ENCODE measurements around the gene E2F1. TPM values are rescaled to one million over a fixed set of nuclear protein-coding genes. Genes with fewer than 3 reads are reported as not detected.

E2F1 gene
- total RNA-seq, 4 donors from 2014 or later, result 1.2 to 1.9 (median 1.5) TPM

GRCh38 chr20:33656010-33656782, 30.0 kb downstream of the E2F1 start:
- TF ChIP-seq CTCF (IDR thresholded peaks at IDR 0.05), result no peak
- ATAC-seq (ENCODE audit: low FRiP score) (no peak), DNase-seq (ENCODE audit: low spot score) (no peak)

- TF ChIP-seq CTCF (IDR thresholded peaks at IDR 0.05), result no peak
- ATAC-seq (ENCODE audit: low FRiP score) (no peak), DNase-seq (ENCODE audit: low spot score) (no peak)
These were observed 31.0 kb downstream of the E2F1 start for GRCh38 chr20:33655164-33655563.

- ATAC-seq (ENCODE audit: low FRiP score), result no peak
- DNase-seq (ENCODE audit: low spot score), result no peak
These were observed 31.5 kb downstream of the E2F1 start for GRCh38 chr20:33654680-33655161.

GRCh38 chr20:33653900-33654596, 32.1 kb downstream of the E2F1 start:
- TF ChIP-seq CTCF (IDR thresholded peaks at IDR 0.05), result no peak
- DNase-seq (ENCODE audit: low spot score), result no peak
- no peak for ATAC-seq (ENCODE audit: low FRiP score)

More at GRCh38 chr20:33654680-33655161, 31.5 kb downstream of the E2F1 start:
- no peak for TF ChIP-seq CTCF (IDR thresholded peaks at IDR 0.05)

- peak in 1 of 3 donors; percentile 59 for TF ChIP-seq CTCF (IDR thresholded peaks at IDR 0.05)
- no peak for DNase-seq (ENCODE audit: low spot score)
- ATAC-seq (ENCODE audit: low FRiP score), result peak; percentile 54
These were observed 32.8 kb downstream of the E2F1 start for GRCh38 chr20:33653218-33653899.

- TF ChIP-seq CTCF (IDR thresholded peaks at IDR 0.05), result no peak
- no peak for ATAC-seq (ENCODE audit: low FRiP score)
- no peak for DNase-seq (ENCODE audit: low spot score)
These were observed 34.6 kb downstream of the E2F1 start for GRCh38 chr20:33651562-33652048.
